ENCODE results near the gene MEF2C.

DNA sequence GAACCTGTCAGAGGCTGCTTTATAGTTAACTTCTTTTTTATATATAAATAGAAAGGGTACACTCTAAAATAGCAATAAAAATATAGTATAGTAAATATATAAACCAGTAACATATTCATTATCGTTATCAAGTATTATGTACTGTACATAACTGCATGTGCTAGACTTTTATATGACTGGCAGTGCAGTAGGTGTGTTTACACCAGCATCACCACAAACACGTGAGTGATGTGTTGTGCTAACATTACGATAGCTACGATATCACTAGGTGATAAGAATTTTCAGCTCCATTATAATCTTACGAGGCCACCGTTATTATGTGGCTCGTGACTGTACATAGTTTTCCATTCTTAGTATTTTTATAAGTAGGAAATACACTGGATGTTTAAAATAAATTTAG is 43.8 kb upstream of the MEF2C start:
- TF ChIP-seq EZH2 (IDR thresholded peaks at IDR 0.05; ENCODE audit: insufficient read depth, poor library complexity, severe bottlenecking) (no peak), EZH2phosphoT487 (IDR thresholded peaks at IDR 0.05; ENCODE audit: insufficient read depth, low read depth) (no peak)

Measured in GM23248 (cell line).